Measurements from ENCODE around the gene RAD51B. TPM values are rescaled to one million over a fixed set of nuclear protein-coding genes. Genes with fewer than 3 reads are reported as not detected.

RAD51B gene
- total and polyA plus RNA-seq, 2 of the 13 experiments (the other 11 are each of a cell fraction or from before 2014, with no cell fraction given), result 7.0 to 9.5 TPM

- ATAC-seq (no peak), DNase-seq (ENCODE audit: low spot score) (no peak), FAIRE-seq (no peak)
- ChIA-PET CTCF (ENCODE audit: low intra/inter-chr PET ratio, low total read pairs) (no interaction called here), POLR2A (no interaction called here)
- Histone ChIP-seq H3K36me3 (replicated peaks in 1 of 2; ENCODE audit: control insufficient read depth in 1 of 2, insufficient read depth in 2 of 2, low read length in 2 of 2) (no peaks in the 10 kb centered on the region), H2AFZ (ENCODE audit: low read length) (no peak overlapping the region), H3K27me3 (ENCODE audit: control insufficient read depth in 1 of 2, insufficient read depth in 2 of 2, low read length in 2 of 2) (no peaks in the 10 kb centered on the region), H4K20me1 (ENCODE audit: insufficient read depth, low read length) (no peaks in the 10 kb centered on the region), H3K9ac (ENCODE audit: insufficient read depth, low read depth, low read length) (no peak overlapping the region), H3K4me1 (ENCODE audit: insufficient read depth, low read length) (0 out of 2 replicates have a peak, but pooled peaks cover 13% of the 10 kb centered on the region), H3K4me2 (ENCODE audit: low read depth, low read length) (no peak overlapping the region), H3K9me3 (ENCODE audit: low read length) (no peaks in the 10 kb centered on the region), H3K4me3 (replicated peaks in 1 of 3; ENCODE audit: insufficient read depth in 1 of 3, low read depth in 2 of 3, low read length in 3 of 3) (no peak overlapping the region), H3K79me2 (ENCODE audit: insufficient read depth, low read length) (no peaks in the 10 kb centered on the region), H3K27ac (ENCODE audit: extremely low read length, insufficient read depth, low read length) (no peak overlapping the region)
- intact Hi-C loops (cut with micrococcal nuclease; ENCODE audit: unreplicated experiment) (no loop called here), in situ Hi-C loops (cut with HindIII; ENCODE audit: extremely low pct_ligation_motif_present, low pct_unique_long_range_greater_than_20kb) (no loop called here)
- no TSS peak for BruUV-seq (replicated peaks)
- TF ChIP-seq THAP11 (CRISPR knock-in tag; IDR thresholded peaks at IDR 0.05) (no peak), IKZF1 (IDR thresholded peaks at IDR 0.05) (no peak), RFXANK (CRISPR knock-in tag; IDR thresholded peaks at IDR 0.05) (no peak), FOXM1 (CRISPR knock-in tag; IDR thresholded peaks at IDR 0.05) (no peak), FOXC1 (CRISPR knock-in tag; IDR thresholded peaks at IDR 0.05; ENCODE audit: borderline replicate concordance) (no peak), ISL2 (CRISPR knock-in tag; IDR thresholded peaks at IDR 0.05) (no peak), ZNF264 (CRISPR knock-in tag; IDR thresholded peaks at IDR 0.05) (no peak), RBM39 (IDR thresholded peaks at IDR 0.05; ENCODE audit: low read depth, low read length, poor library complexity, severe bottlenecking) (no peak), HOXA5 (CRISPR knock-in tag; IDR thresholded peaks at IDR 0.05) (no peak), KLF12 (CRISPR knock-in tag; IDR thresholded peaks at IDR 0.05; ENCODE audit: borderline replicate concordance) (no peak), GPN1 (CRISPR knock-in tag; IDR thresholded peaks at IDR 0.05; ENCODE audit: borderline replicate concordance) (no peak)
- WGBS (ENCODE audit: low lambda C conversion rate), result 84% methylated on average over 8 of the region's 8 CpGs
Observed at GRCh38 chr14:68269136-68269927, 449.8 kb downstream of the RAD51B start.

All from HepG2 (cell line).